HUES6 (cell line): ENCODE results near the gene SELE.
"Not testable (repeated sequence)": the region's sequence is repeated elsewhere in the genome, so short reads cannot be mapped to it uniquely, and the experiment has no call there.

Experiments
- H3K27ac ChIP-seq: 2 replicates; pipeline ENCODE4 v1.7.0; 2013; ENCODE audit warnings: low read depth, mild to moderate bottlenecking, low read length, inconsistent platforms
- H3K27me3 ChIP-seq: 2 replicates; pipeline ENCODE4 v1.6.1; 2013; ENCODE audit warnings: low read length; ENCODE audit not compliant: control insufficient read depth, insufficient read depth
- H3K36me3 ChIP-seq: 2 replicates; pipeline ENCODE4 v1.6.1; 2013; ENCODE audit warnings: low read length; ENCODE audit not compliant: control insufficient read depth, insufficient read depth
- H3K4me1 ChIP-seq: 2 replicates; pipeline ENCODE4 v1.6.1; 2013; ENCODE audit warnings: low read length; ENCODE audit not compliant: control insufficient read depth, insufficient read depth
- H3K4me3 ChIP-seq: 2 replicates; pipeline ENCODE4 v1.5.1; 2013; ENCODE audit warnings: low read depth, low read length
- H3K9ac ChIP-seq: one replicate; pipeline ENCODE4 v1.6.1; 2013; ENCODE audit warnings: mild to moderate bottlenecking, low read length
- H3K9me3 ChIP-seq: 2 replicates; pipeline ENCODE4 v1.6.1; 2013; ENCODE audit warnings: low read depth, low read length; ENCODE audit not compliant: control insufficient read depth, insufficient read depth

The SELE gene

DNA sequence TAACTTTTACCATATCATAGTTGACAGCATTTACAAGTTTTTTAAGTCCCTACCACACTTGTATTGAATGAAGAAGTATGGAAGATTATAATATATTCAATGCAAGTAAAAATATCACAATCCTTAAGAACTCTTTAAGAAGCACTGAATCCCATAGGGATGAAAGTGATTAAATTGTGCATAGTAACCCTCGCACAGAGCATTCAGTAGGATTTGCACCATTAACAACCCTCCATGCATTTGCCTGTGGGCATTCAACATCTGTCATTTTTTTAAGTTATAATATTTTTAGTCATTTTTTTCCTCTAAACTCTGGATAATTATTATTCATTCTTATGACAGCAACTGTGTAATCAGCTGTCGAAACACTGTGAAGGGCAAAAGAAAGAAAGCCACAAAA is 10.1 kb downstream of the SELE start:
- H3K9ac ChIP-seq: no peak overlapping the region

DNA sequence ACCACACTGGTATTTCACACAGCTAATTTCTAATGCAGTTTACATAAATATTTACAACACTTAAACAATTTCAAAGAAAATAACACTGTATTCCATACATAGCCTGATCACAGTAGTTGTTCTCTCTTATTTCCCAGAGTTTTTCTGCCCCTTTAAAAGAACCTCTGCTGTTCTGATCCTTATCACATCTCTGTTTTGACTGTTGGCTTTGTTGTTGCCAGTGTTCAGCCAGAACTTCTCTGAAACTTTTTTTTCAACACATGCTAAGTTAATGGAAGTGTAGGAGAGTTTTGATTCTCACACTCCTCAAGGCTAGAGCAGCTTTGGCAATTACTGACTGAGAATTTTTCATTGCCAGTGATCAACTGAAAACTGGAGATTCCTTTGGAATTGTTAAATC is 11.1 kb downstream of the SELE start:
- Histone ChIP-seq H3K27me3 (no peaks in the 10 kb centered on the region), H3K9ac (no peak overlapping the region), H3K36me3 (no peaks in the 10 kb centered on the region), H3K9me3 (no peaks in the 10 kb centered on the region), H3K27ac (no peak overlapping the region), H3K4me1 (no peaks in the 10 kb centered on the region), H3K4me3 (no peak overlapping the region)

More for the DNA sequence above, 10.1 kb downstream of the SELE start:
- Histone ChIP-seq H3K9me3 (no peaks in the 10 kb centered on the region), H3K27ac (no peak overlapping the region), H3K4me1 (no peaks in the 10 kb centered on the region), H3K27me3 (no peaks in the 10 kb centered on the region), H3K36me3 (no peaks in the 10 kb centered on the region), H3K4me3 (no peak overlapping the region)

DNA sequence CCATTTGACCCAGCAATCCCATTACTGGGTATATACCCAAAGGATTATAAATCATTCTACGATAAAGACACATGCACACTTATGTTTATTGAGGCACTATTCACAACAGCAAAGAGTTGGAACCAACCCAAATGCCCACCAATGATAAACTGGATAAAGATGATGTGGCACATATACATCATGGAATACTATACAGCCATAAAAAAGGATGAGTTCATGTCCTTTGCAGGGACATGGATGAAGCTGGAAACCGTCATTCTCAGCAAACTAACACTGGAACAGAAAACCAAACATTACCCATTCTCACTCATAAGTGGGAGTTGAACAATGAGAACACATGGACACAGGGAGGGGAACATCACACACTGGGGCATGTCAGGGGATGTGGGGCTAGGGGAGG is 18.8 kb downstream of the SELE start:
- H3K4me3 ChIP-seq, H3K9me3 ChIP-seq, H3K9ac ChIP-seq, H3K27ac ChIP-seq, H3K27me3 ChIP-seq, H3K36me3 ChIP-seq, H3K4me1 ChIP-seq: not testable (repeated sequence)

DNA sequence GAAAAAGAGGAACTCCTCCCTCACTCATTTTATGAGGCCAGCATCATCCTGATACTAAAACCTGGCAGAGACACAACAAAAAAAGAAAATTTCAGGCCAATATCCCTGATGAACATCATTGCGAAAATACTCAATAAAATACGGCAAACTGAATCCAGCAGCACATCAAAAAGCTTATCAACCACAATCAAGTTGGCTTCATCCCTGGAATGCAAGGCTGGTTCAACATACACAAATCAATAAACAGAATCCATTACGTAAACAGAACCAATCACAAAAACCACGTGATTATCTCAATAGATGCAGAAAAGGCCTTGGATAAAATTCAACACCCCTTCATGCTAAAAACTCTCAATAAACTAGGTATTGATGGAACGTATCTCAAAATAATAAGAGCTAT is 20.8 kb downstream of the SELE start:
- H3K27me3 ChIP-seq, H3K9ac ChIP-seq, H3K27ac ChIP-seq, H3K4me3 ChIP-seq, H3K4me1 ChIP-seq, H3K9me3 ChIP-seq, H3K36me3 ChIP-seq: not testable (repeated sequence)

DNA sequence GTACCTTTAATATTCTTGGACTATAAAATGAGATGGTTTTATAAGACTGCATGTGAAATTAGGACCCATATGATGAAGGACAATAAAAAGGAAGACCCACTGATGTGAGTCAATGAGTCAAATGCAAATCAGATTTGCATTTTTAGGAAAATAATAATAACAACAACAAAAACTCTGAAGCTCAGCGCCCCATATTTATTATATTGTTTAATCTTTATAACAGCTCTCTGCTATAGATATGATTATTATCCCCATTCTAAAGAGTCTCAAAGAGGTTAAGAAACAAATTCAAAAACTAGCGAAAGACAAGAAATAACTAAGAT is 21.6 kb downstream of the SELE start:
- Histone ChIP-seq H3K27ac (no peak overlapping the region), H3K4me3 (no peak overlapping the region), H3K9ac (no peak overlapping the region), H3K36me3 (no peaks in the 10 kb centered on the region), H3K9me3 (no peaks in the 10 kb centered on the region; the same call in 1 of the 2 replicates), H3K4me1 (peaks cover 6% of the 10 kb centered on the region; the same call in 1 of the 2 replicates), H3K27me3 (no peaks in the 10 kb centered on the region)

DNA sequence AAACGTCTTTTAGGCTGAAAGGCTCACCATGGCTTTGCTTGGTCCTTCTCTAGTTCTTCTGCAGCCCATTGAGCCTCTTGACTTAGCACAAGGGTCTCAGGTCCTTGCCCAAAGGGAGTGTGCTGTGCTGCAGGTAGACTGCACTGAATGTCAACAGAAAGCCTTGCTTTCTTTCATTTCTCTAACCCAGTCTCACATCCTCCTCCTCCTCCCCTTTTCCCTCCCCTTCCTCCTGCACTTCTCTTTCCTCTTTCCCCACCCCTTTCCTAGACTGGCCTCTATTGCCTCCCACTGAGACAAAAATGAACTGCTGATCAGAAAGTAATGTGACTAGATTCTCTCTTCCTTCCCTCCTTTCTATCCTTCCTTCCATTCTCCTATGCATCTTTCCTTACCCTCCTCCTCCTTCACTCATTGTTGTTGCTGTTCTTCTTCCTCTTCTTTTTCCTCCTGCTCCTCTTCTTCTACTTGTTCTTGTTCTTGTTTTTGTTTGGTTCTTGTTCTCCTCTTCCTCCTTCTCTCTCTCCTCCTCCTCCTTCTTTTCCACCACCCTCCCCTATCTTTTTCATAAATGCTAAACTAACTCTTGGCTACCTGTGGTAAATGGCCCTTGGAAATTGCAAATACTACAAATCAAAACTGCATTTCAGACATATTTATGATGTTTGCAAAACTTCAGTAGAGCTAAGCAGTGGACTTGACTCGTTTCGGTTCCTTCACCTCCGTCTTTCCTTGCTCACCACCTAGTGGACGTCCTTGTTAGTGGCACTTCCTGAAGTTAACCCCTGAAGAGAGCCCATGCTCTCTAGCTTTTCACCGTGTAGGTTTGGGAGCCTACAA is 22.2 kb downstream of the SELE start, which contains the start of gene SELL:
Gene SELL (minus strand): TSS at position 152 of the 840 bp plus-strand sequence. CDS start 122 bp downstream, at position 30.
- no peaks in the 10 kb centered on the region for H3K9me3 ChIP-seq
- no peaks in the 10 kb centered on the region for H3K36me3 ChIP-seq
- H3K27ac ChIP-seq: no peak within 1 kb of the TSS
- peak within 1 kb of the TSS; percentile 40 for H3K4me3 ChIP-seq
- H3K9ac ChIP-seq: no peak within 1 kb of the TSS
- H3K4me1 ChIP-seq: peaks cover 6% of the 10 kb centered on the region; the same call in 1 of the 2 replicates
- no peaks in the 10 kb centered on the region for H3K27me3 ChIP-seq

DNA sequence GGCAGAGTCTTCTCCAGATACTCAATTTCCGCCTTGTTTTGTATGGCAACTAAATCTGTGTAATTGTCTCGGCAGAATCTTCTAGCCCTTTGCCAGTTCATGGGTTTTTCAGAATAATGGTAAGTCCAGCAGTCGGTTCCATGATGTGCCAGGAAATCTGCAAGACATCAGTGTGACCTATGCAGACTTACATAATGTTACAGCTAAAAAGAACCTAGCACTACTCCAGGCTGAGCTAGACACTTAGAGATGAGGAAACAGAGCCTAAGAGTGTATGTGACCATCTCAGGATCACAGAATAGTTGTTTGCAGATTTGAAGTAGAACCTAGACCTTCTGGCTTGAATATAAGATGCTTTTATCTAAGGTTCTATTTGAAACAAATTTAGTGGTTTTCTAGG is 25.2 kb downstream of the SELE start:
- Histone ChIP-seq H3K4me1 (peaks cover 6% of the 10 kb centered on the region; the same call in 1 of the 2 replicates), H3K9me3 (no peaks in the 10 kb centered on the region), H3K27ac (no peak overlapping the region), H3K36me3 (no peaks in the 10 kb centered on the region), H3K27me3 (no peaks in the 10 kb centered on the region), H3K9ac (no peak overlapping the region), H3K4me3 (no peak overlapping the region)

DNA sequence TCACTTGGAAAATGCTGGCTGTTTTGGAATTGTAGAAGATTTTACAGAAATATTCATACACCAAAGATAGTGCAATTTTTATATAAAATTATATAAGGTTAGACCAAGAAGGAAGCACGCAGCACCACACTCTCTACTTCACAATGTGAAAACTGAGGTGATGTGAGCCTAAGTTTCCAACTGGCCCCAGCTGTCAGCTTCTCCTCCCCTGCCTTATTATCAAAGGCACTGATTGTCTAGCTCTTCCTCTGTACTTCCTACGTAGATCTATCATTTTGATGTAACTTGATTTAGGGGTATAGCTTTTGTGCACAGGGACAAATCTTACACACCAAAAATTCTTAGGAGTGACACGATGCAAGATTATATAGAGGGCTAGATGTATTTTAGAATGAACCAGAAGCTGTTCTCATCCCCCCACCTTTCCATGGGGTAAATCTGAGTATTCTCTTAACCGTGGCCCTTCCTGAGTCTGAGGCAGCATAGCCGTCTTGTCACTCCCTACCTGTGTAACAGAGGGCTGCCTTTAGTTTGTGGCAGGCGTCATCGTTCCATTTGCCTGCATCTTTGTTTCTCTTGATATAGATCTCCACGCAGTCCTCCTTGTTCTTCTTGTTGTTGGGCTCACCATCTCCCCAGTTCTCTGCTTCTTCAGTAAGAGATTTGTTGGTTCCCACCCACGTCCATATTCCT is 25.8 kb downstream of the SELE start:
- Histone ChIP-seq H3K9me3 (no peaks in the 10 kb centered on the region), H3K9ac (no peak overlapping the region), H3K27me3 (no peaks in the 10 kb centered on the region), H3K4me3 (no peak overlapping the region), H3K4me1 (peaks cover 6% of the 10 kb centered on the region; the same call in 1 of the 2 replicates), H3K27ac (no peak overlapping the region), H3K36me3 (no peaks in the 10 kb centered on the region)

DNA sequence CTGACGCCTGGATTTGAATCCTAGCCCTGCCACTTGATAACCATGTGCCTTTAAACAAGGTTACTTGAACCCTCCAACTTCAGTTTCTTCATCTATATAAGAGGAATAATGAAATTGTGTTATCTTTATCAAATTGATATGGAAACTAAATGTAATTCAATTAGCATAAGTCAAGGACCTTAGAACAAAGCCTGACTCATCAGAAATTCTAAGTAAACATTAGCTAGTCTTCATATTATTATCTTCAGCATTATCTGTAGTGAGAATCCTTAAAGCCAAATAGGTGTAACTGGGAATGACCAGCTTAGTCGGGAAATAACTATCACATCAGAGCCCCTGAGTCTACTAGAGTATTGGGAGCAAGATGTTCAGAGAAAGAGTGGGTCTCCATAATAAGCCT is 29.1 kb downstream of the SELE start:
- H3K4me1 ChIP-seq: no peaks in the 10 kb centered on the region
- no peak overlapping the region for H3K9ac ChIP-seq
- H3K9me3 ChIP-seq: no peaks in the 10 kb centered on the region
- H3K27ac ChIP-seq: no peak overlapping the region
- no peaks in the 10 kb centered on the region for H3K27me3 ChIP-seq
- H3K4me3 ChIP-seq: no peak overlapping the region
- H3K36me3 ChIP-seq: no peaks in the 10 kb centered on the region

DNA sequence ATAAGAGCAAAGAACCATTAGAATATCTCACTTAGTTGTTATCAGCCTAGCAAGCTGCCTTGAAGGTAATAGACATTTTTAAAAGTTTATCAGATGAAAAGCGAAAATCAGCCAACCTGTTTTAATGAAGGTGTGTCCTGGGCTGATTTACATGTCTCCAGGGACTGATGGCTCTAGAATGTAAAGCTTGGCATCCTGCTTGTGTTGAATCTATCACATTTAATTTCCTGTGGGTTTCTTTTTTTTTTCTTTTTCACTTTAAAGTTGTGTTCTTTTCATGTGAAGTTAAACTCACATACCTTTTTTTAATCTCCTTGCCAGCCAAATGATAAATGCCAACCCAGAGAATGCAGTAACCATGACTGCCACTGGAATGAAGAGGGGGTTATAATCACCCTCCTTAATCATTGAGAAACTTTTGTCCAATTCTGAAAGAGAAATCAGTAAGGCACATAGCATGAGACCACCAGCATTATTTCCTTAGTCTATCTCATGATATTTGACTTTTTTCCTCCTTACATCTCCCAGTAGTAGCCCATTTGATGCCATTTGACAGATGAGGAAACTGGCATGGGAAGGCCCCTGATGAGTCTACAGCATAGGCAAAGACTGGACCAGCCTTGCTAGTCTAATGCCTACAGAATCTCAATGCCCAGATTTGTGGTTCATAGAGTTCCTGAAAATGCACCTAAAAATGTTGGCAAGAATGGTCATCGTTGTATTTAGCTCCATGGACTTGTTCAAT is 32.4 kb downstream of the SELE start:
- no peak overlapping the region for H3K4me3 ChIP-seq
- no peaks in the 10 kb centered on the region for H3K36me3 ChIP-seq
- H3K4me1 ChIP-seq: no peaks in the 10 kb centered on the region
- no peaks in the 10 kb centered on the region for H3K9me3 ChIP-seq
- no peak overlapping the region for H3K27ac ChIP-seq
- H3K9ac ChIP-seq: no peak overlapping the region
- no peaks in the 10 kb centered on the region for H3K27me3 ChIP-seq

DNA sequence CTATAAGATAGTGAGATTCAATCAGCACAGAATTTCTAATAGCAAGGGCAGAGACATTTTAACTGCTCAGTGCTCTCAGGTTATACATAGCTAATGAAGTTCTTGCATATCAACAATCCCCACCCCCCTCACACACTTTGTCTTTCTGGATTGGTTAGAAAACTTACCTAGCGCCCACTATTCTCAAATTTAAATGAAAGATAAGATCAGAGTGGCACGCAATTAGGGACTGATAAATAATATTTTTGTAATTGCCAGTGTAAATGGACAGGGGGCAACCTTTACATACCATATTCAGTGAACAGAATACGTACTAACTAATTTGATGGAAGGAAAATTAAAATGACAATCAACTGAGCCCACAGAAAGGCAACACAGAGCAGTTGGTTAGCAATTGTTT is 34.2 kb downstream of the SELE start:
- no peaks in the 10 kb centered on the region for H3K27me3 ChIP-seq
- no peaks in the 10 kb centered on the region for H3K9me3 ChIP-seq
- no peak overlapping the region for H3K9ac ChIP-seq
- H3K36me3 ChIP-seq: no peaks in the 10 kb centered on the region
- H3K27ac ChIP-seq: no peak overlapping the region
- H3K4me3 ChIP-seq: no peak overlapping the region
- no peaks in the 10 kb centered on the region for H3K4me1 ChIP-seq
